Measurements from ENCODE around the gene TRIM32.

TRIM32 gene

GRCh38 chr9:116695438-116695837 lies 8.3 kb downstream of the TRIM32 start:
- no peaks in the 10 kb centered on the region for H3K9me3 ChIP-seq
- no peaks in the 10 kb centered on the region for H3K4me1 ChIP-seq (ENCODE audit: control insufficient read depth in 1 of 2, insufficient read depth in 1 of 2, low read depth in 1 of 2, low read length in 1 of 2)
- no peak for TF ChIP-seq CTCF (IDR thresholded peaks at IDR 0.05)
- H3K27me3 ChIP-seq, result no peaks in the 10 kb centered on the region
- H3K36me3 ChIP-seq, result no peaks in the 10 kb centered on the region
- no peak overlapping the region for H3K4me3 ChIP-seq (ENCODE audit: low read depth in 1 of 2, low read length in 1 of 2)
- no peak overlapping the region for H3K27ac ChIP-seq

- H3K36me3 ChIP-seq, result no peaks in the 10 kb centered on the region
- H3K27me3 ChIP-seq, result no peaks in the 10 kb centered on the region
- H3K4me1 ChIP-seq (ENCODE audit: control insufficient read depth in 1 of 2, insufficient read depth in 1 of 2, low read depth in 1 of 2, low read length in 1 of 2), result no peaks in the 10 kb centered on the region
- H3K4me3 ChIP-seq (ENCODE audit: low read depth in 1 of 2, low read length in 1 of 2), result no peak overlapping the region
- no peak overlapping the region for H3K27ac ChIP-seq
- H3K9me3 ChIP-seq, result no peaks in the 10 kb centered on the region
- TF ChIP-seq CTCF (IDR thresholded peaks at IDR 0.05), result no peak
These were observed 10.3 kb downstream of the TRIM32 start for GRCh38 chr9:116697362-116697761.

- no peaks in the 10 kb centered on the region for H3K4me1 ChIP-seq (ENCODE audit: control insufficient read depth in 1 of 2, insufficient read depth in 1 of 2, low read depth in 1 of 2, low read length in 1 of 2)
These were observed 10.8 kb downstream of the TRIM32 start for GRCh38 chr9:116697887-116698286.

GRCh38 chr9:116700279-116700678 lies 13.2 kb downstream of the TRIM32 start:
- no peaks in the 10 kb centered on the region for H3K27me3 ChIP-seq
- TF ChIP-seq CTCF (IDR thresholded peaks at IDR 0.05), result no peak
- H3K36me3 ChIP-seq, result no peaks in the 10 kb centered on the region
- H3K9me3 ChIP-seq, result no peaks in the 10 kb centered on the region
- no peaks in the 10 kb centered on the region for H3K4me1 ChIP-seq (ENCODE audit: control insufficient read depth in 1 of 2, insufficient read depth in 1 of 2, low read depth in 1 of 2, low read length in 1 of 2)
- no peak overlapping the region for H3K4me3 ChIP-seq (ENCODE audit: low read depth in 1 of 2, low read length in 1 of 2)
- no peak overlapping the region for H3K27ac ChIP-seq

More at GRCh38 chr9:116697887-116698286, 10.8 kb downstream of the TRIM32 start:
- Histone ChIP-seq H3K36me3 (no peaks in the 10 kb centered on the region), H3K9me3 (no peaks in the 10 kb centered on the region), H3K27me3 (no peaks in the 10 kb centered on the region), H3K27ac (no peak overlapping the region), H3K4me3 (ENCODE audit: low read depth in 1 of 2, low read length in 1 of 2) (no peak overlapping the region)
- no peak for TF ChIP-seq CTCF (IDR thresholded peaks at IDR 0.05)

GRCh38 chr9:116700882-116701865 lies 14.1 kb downstream of the TRIM32 start:
- TF ChIP-seq CTCF (IDR thresholded peaks at IDR 0.05), result no peak
- Histone ChIP-seq H3K27ac (no peak overlapping the region), H3K4me1 (ENCODE audit: control insufficient read depth in 1 of 2, insufficient read depth in 1 of 2, low read depth in 1 of 2, low read length in 1 of 2) (no peaks in the 10 kb centered on the region), H3K9me3 (no peaks in the 10 kb centered on the region), H3K4me3 (ENCODE audit: low read depth in 1 of 2, low read length in 1 of 2) (no peak overlapping the region), H3K36me3 (no peaks in the 10 kb centered on the region), H3K27me3 (no peaks in the 10 kb centered on the region)
